HepG2 (cell line): ENCODE results near the gene ACAP2. TPM values are rescaled to one million over a fixed set of nuclear protein-coding genes. Genes with fewer than 3 reads are reported as not detected.

Source experiments
- ATAC-seq: fragments of 200-7000 bp; cut with Tn5 transposase; 3 replicates; pipeline ENCODE4 v1.9.1; 2020; ENCODE audit warnings: mild to moderate bottlenecking, moderate library complexity
- BruUV-seq: library from RNA; stranded (reverse); fragments of 400-500 nt; replicated peaks from 2 replicates; lab custom pipeline; 2021; lab: Mats Ljungman, UMichigan
- CTCF ChIA-PET: fragments of 300-600 bp; formaldehyde crosslinking; extraction: SDS; loops from one replicate; lab custom pipeline; 2021; ENCODE audit warnings: low total read pairs, inconsistent platforms, low intra/inter-chr PET ratio; lab: Yijun Ruan, JAX
- POLR2A ChIA-PET: fragments of 350-600 bp; sonication (Branson Sonifier 250); formaldehyde crosslinking; loops from one replicate; lab custom pipeline; 2020; ENCODE audit warnings: antibody characterized with exemption, inconsistent platforms; lab: Yijun Ruan, JAX
- DNase-seq: peaks from one replicate; pipeline ENCODE4 v3.0.0-alpha.2; 2015; ENCODE audit warnings: low spot score
- FAIRE-seq: peaks from 3 replicates; lab custom pipeline; 2011; peaks lifted over from hg19 to GRCh38; lab: Jason Lieb, UNC
- H2AFZ ChIP-seq: one replicate; pipeline ENCODE4 v1.6.1; 2011; ENCODE audit warnings: low read length, inconsistent platforms
- H3K27ac ChIP-seq: fragments of 300-600 bp; 3 replicates; pipeline ENCODE4 v1.8.0; 2011; ENCODE audit warnings: mixed run types, mild to moderate bottlenecking, mixed read lengths, low read length, inconsistent platforms; ENCODE audit not compliant: insufficient read depth; ENCODE audit errors: extremely low read length
- H3K27me3 ChIP-seq, 2 experiments: fragments of 200-600 bp in 1 of 2; 2 replicates in 1 of 2; 3 replicates in 1 of 2; pipeline versions ENCODE4 v1.6.0 to v1.8.0; 2011; ENCODE audit warnings: low read length in 2 of 2, mild to moderate bottlenecking in 2 of 2, moderate library complexity in 2 of 2, inconsistent platforms in 1 of 2; ENCODE audit not compliant: insufficient read depth in 2 of 2, control insufficient read depth in 1 of 2
- H3K36me3 ChIP-seq, 2 experiments: fragments of 200-600 bp in 1 of 2; replicated peaks in 1 of 2; 2 replicates in 1 of 2; 3 replicates in 1 of 2; pipeline versions ENCODE4 v1.5.1 to v1.8.0; 2011; ENCODE audit warnings: low read length in 2 of 2, inconsistent platforms in 1 of 2; ENCODE audit not compliant: insufficient read depth in 2 of 2, control insufficient read depth in 1 of 2
- H3K4me1 ChIP-seq: 2 replicates; pipeline ENCODE4 v1.5.1; 2012; ENCODE audit warnings: low read length, inconsistent platforms; ENCODE audit not compliant: insufficient read depth
- H3K4me2 ChIP-seq: 2 replicates; pipeline ENCODE4 v1.6.0; 2011; ENCODE audit warnings: low read depth, low read length, inconsistent platforms
- H3K4me3 ChIP-seq, 3 experiments: fragments of 200-600 bp in 1 of 3; sonication (generic), shearing (Covaris generic) in 1 of 3; replicated peaks in 1 of 3; 2 replicates each; pipeline ENCODE4 v1.5.1; 2011 to 2016; ENCODE audit warnings: low read length in 3 of 3, inconsistent platforms in 2 of 3, low read depth in 2 of 3, mild to moderate bottlenecking in 2 of 3, control low read depth in 1 of 3, mixed read lengths in 1 of 3; ENCODE audit not compliant: insufficient read depth in 1 of 3
- H3K79me2 ChIP-seq: one replicate; pipeline ENCODE4 v1.6.1; 2011; ENCODE audit warnings: low read length, inconsistent platforms; ENCODE audit not compliant: insufficient read depth
- H3K9ac ChIP-seq: 2 replicates; pipeline ENCODE4 v1.6.0; 2011; ENCODE audit warnings: mild to moderate bottlenecking, low read depth, low read length, inconsistent platforms; ENCODE audit not compliant: insufficient read depth
- H3K9me3 ChIP-seq: 2 replicates; pipeline ENCODE4 v1.5.1; 2012; ENCODE audit warnings: mild to moderate bottlenecking, low read length
- H4K20me1 ChIP-seq: 2 replicates; pipeline ENCODE4 v1.6.0; 2011; ENCODE audit warnings: inconsistent platforms, mild to moderate bottlenecking, low read length, moderate library complexity; ENCODE audit not compliant: insufficient read depth
- AGO1 ChIP-seq: fragments of 200-400 bp; formaldehyde crosslinking; IDR thresholded peaks from 2 replicates; pipeline ENCODE4 v1.6.1; 2017; ENCODE audit warnings: mild to moderate bottlenecking, low read depth, low read length, moderate library complexity; ENCODE audit not compliant: poor library complexity, severe bottlenecking
- ATF7 ChIP-seq, 2 experiments: fragments of 450-650 bp in 1 of 2; sonication (generic) in 1 of 2; formaldehyde crosslinking in 1 of 2; IDR thresholded peaks; 2 replicates each; pipeline versions ENCODE4 v1.4.0 to v1.6.1; 2016 to 2020; ENCODE audit warnings: antibody characterized with exemption in 1 of 2, mild to moderate bottlenecking in 1 of 2, missing genetic modification reagents in 1 of 2
- MEIS2 ChIP-seq: sonication (generic); formaldehyde crosslinking; IDR thresholded peaks from 2 replicates; pipeline ENCODE4 v1.9.0; 2021; ENCODE audit warnings: mild to moderate bottlenecking, missing genetic modification reagents
- NFE2L1 ChIP-seq: sonication (generic); formaldehyde crosslinking; IDR thresholded peaks from 2 replicates; pipeline ENCODE4 v1.4.0; 2020; ENCODE audit warnings: missing genetic modification reagents, mild to moderate bottlenecking, borderline replicate concordance
- TMF1 ChIP-seq: sonication (generic); formaldehyde crosslinking; IDR thresholded peaks from 2 replicates; pipeline ENCODE4 v1.8.1; 2022; ENCODE audit warnings: low read depth, missing genetic modification reagents
- ZEB1 ChIP-seq: IDR thresholded peaks from 2 replicates; pipeline ENCODE4 v1.6.1; 2012; ENCODE audit warnings: mild to moderate bottlenecking, low read depth, inconsistent platforms; ENCODE audit not compliant: insufficient replicate concordance
- ZNF124 ChIP-seq: sonication (generic); formaldehyde crosslinking; IDR thresholded peaks from 2 replicates; pipeline ENCODE4 v1.4.0; 2020; ENCODE audit warnings: missing genetic modification reagents
- ZNF530 ChIP-seq: sonication (generic); formaldehyde crosslinking; IDR thresholded peaks from 2 replicates; pipeline ENCODE4 v1.5.0; 2020; ENCODE audit warnings: low read depth, mild to moderate bottlenecking, missing genetic modification reagents
- ZNF770 ChIP-seq: sonication (generic); formaldehyde crosslinking; IDR thresholded peaks from 2 replicates; pipeline ENCODE4 v1.5.0; 2020; ENCODE audit warnings: mild to moderate bottlenecking, missing genetic modification reagents
- WGBS: methylation state at CpG from one replicate; pipeline ENCODE4 v1.1.6; 2017; ENCODE audit warnings: low lambda C conversion rate; 5-methylcytosine and 5-hydroxymethylcytosine counted together
- in situ Hi-C: cut with HindIII; loops from 2 replicates; pipeline ENCODE4 v1.10.0; 2017; ENCODE audit warnings: low pct_unique_long_range_greater_than_20kb; ENCODE audit not compliant: extremely low pct_ligation_motif_present
- intact Hi-C: fragments of 100-400 bp; cut with micrococcal nuclease; formaldehyde crosslinking; loops from one replicate; pipeline ENCODE4 v1.10.0; 2022; ENCODE audit not compliant: unreplicated experiment
- polyA plus RNA-seq, 8 experiments: library from polyadenylated mRNA; depleted of rRNA in 3 of 8; stranded (reverse) in 7 of 8; unstranded in 1 of 8; fragments of >200 nt; fragmentation: Illumina TruSeq in 4 of 8; extraction: Trizol in 4 of 8; gene quantifications; 2 replicates each; pipeline versions ENCODE4 v1.2.1 to v1.2.3, GENCODE V29; 2011 to 2016; ENCODE audit warnings: low read depth in 4 of 8, missing spikeins in 1 of 8, mixed read lengths in 1 of 8; ENCODE audit not compliant: insufficient read depth in 1 of 8
- total RNA-seq, 5 experiments: library from RNA; depleted of rRNA; stranded (reverse); fragments of >200 nt; fragmentation: Illumina TruSeq; extraction: Trizol; gene quantifications; 2 replicates each; pipeline ENCODE4 v1.2.3, GENCODE V29; 2016; ENCODE audit warnings: low read depth in 1 of 5

Gene ACAP2
- total and polyA plus RNA-seq, 2 of the 13 experiments (the other 11 are each of a cell fraction or from before 2014, with no cell fraction given): 7.3 to 23.9 TPM

DNA sequence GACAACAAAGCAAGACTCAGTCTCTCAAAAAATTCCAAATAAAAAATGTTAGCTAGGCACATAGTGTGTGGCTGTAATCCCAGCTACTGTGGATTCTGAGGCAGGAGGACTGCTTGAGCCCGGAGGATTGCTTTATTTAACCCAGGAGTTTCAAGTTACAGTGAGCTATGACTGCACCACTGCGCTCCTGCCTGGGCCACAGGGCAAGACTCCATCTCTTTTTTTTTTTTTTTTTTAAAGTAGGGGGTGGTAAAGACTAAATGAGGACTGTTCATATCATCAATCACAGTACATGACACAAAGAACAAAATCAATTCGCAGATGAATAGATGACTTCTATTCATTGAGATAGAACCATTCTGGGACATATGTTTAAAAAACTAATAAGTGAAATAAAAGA lies 48.1 kb downstream of the ACAP2 start (continued):
- TF ChIP-seq ZEB1 (no peak), ZNF770 (CRISPR knock-in tag) (no peak), NFE2L1 (CRISPR knock-in tag) (no peak), ZNF530 (CRISPR knock-in tag) (no peak), ZNF124 (CRISPR knock-in tag) (no peak)

GRCh38 chr3:195394024-195394423 lies 48.8 kb downstream of the ACAP2 start:
- no peak overlapping the region for H3K4me2 ChIP-seq
- no peaks in the 10 kb centered on the region for H4K20me1 ChIP-seq
- H3K9ac ChIP-seq: no peak overlapping the region
- no peak overlapping the region for H3K27ac ChIP-seq
- peaks cover 3% of the 10 kb centered on the region for H3K79me2 ChIP-seq
- POLR2A ChIA-PET: no interaction called here
- intact Hi-C loops: no loop called here
- H2AFZ ChIP-seq: no peak overlapping the region
- no peaks in the 10 kb centered on the region for H3K27me3 ChIP-seq
- DNase-seq: no peak
- TF ChIP-seq TMF1 (CRISPR knock-in tag) (no peak), MEIS2 (CRISPR knock-in tag) (no peak), ATF7 (IDR thresholded peaks at IDR 0.05) (no peak), ATF7 (CRISPR knock-in tag; IDR thresholded peaks at IDR 0.05) (no peak), AGO1 (no peak)
- TF ChIP-seq, all 625 proteins: peak for 0
- FAIRE-seq (no peak), ATAC-seq (no peak)
- Histone ChIP-seq H3K9me3 (no peaks in the 10 kb centered on the region), H3K4me3 (no peak overlapping the region), H3K4me1 (peaks cover 19% of the 10 kb centered on the region), H3K36me3 (no peaks in the 10 kb centered on the region; a peak in 1 of 5 replicates)
- 90% methylated on average over 7 of the region's 7 CpGs for WGBS
- no TSS peak for BruUV-seq
- in situ Hi-C loops: no loop called here
- CTCF ChIA-PET: no interaction called here
